Measurements from ENCODE around the gene SCLY. TPM values are rescaled to one million over a fixed set of nuclear protein-coding genes. Genes with fewer than 3 reads are reported as not detected.

SCLY gene
- total RNA-seq, 1 experiment from 2014 or later = 21.7 TPM

GRCh38 chr2:238045575-238045974, 15.2 kb upstream of the SCLY start:
- BruUV-seq (replicated peaks) = no TSS peak
- no peak for TF ChIP-seq CTCF (IDR thresholded peaks at IDR 0.05; ENCODE audit: insufficient read depth in 1 of 2, low read depth in 1 of 2, low read length in 1 of 2, severe bottlenecking in 1 of 2, unreplicated experiment in 1 of 2)
- H3K9me3 Mint-ChIP-seq (ENCODE audit: unreplicated experiment) = no peaks in the 10 kb centered on the region
- intact Hi-C loops (cut with micrococcal nuclease; ENCODE audit: unreplicated experiment) = no loop called here
- Histone ChIP-seq H3K36me3 (ENCODE audit: control insufficient read depth, insufficient read depth, low read length) (no peaks in the 10 kb centered on the region), H3K4me1 (no peaks in the 10 kb centered on the region), H3K4me3 (ENCODE audit: low read depth, low read length) (no peak overlapping the region), H3K9me3 (no peaks in the 10 kb centered on the region), H3K27me3 (replicated peaks; ENCODE audit: control insufficient read depth, insufficient read depth, low read length) (no peaks in the 10 kb centered on the region)
- H3K27me3 Mint-ChIP-seq (ENCODE audit: insufficient read depth, unreplicated experiment) = no peaks in the 10 kb centered on the region
- ChIA-PET POLR2A (no interaction called here), CTCF (interaction anchor here (0.6 kb wide), 1 partner anchor 24 kb away, joined by 3 read pairs; no protein-coding TSS in a partner anchor)
- no peak overlapping the region for H3K27ac Mint-ChIP-seq (ENCODE audit: unreplicated experiment)
- H3K36me3 Mint-ChIP-seq (ENCODE audit: insufficient read depth, unreplicated experiment) = peaks cover 17% of the 10 kb centered on the region
- H3K4me1 Mint-ChIP-seq (ENCODE audit: low read depth, unreplicated experiment) = no peaks in the 10 kb centered on the region
- H3K4me3 Mint-ChIP-seq (ENCODE audit: unreplicated experiment) = no peak overlapping the region
- DNase-seq = no peak

- CTCF ChIA-PET = no interaction called here
- Mint-ChIP-seq H3K27ac (ENCODE audit: unreplicated experiment) (no peak overlapping the region), H3K27me3 (ENCODE audit: insufficient read depth, unreplicated experiment) (no peaks in the 10 kb centered on the region), H3K4me3 (ENCODE audit: unreplicated experiment) (no peak overlapping the region), H3K4me1 (ENCODE audit: low read depth, unreplicated experiment) (no peaks in the 10 kb centered on the region), H3K9me3 (ENCODE audit: unreplicated experiment) (no peaks in the 10 kb centered on the region), H3K36me3 (ENCODE audit: insufficient read depth, unreplicated experiment) (peaks cover 17% of the 10 kb centered on the region)
- Histone ChIP-seq H3K4me3 (ENCODE audit: low read depth, low read length) (no peak overlapping the region), H3K27me3 (replicated peaks; ENCODE audit: control insufficient read depth, insufficient read depth, low read length) (no peaks in the 10 kb centered on the region), H3K9me3 (no peaks in the 10 kb centered on the region), H3K4me1 (no peaks in the 10 kb centered on the region), H3K36me3 (ENCODE audit: control insufficient read depth, insufficient read depth, low read length) (no peaks in the 10 kb centered on the region)
- TF ChIP-seq CTCF (IDR thresholded peaks at IDR 0.05; ENCODE audit: insufficient read depth in 1 of 2, low read depth in 1 of 2, low read length in 1 of 2, severe bottlenecking in 1 of 2, unreplicated experiment in 1 of 2) = no peak
- POLR2A ChIA-PET = no interaction called here
- intact Hi-C loops (cut with micrococcal nuclease; ENCODE audit: unreplicated experiment) = no loop called here
- no peak for DNase-seq
- no TSS peak for BruUV-seq (replicated peaks)
Measured at GRCh38 chr2:238046725-238047270, 14.0 kb upstream of the SCLY start.

- ChIA-PET POLR2A (no interaction called here), CTCF (no interaction called here)
- Mint-ChIP-seq H3K4me1 (ENCODE audit: low read depth, unreplicated experiment) (no peaks in the 10 kb centered on the region), H3K9me3 (ENCODE audit: unreplicated experiment) (no peaks in the 10 kb centered on the region), H3K27ac (ENCODE audit: unreplicated experiment) (no peak overlapping the region), H3K4me3 (ENCODE audit: unreplicated experiment) (no peak overlapping the region), H3K36me3 (ENCODE audit: insufficient read depth, unreplicated experiment) (peaks cover 5% of the 10 kb centered on the region), H3K27me3 (ENCODE audit: insufficient read depth, unreplicated experiment) (no peaks in the 10 kb centered on the region)
- Histone ChIP-seq H3K4me3 (ENCODE audit: low read depth, low read length) (no peak overlapping the region), H3K27me3 (replicated peaks; ENCODE audit: control insufficient read depth, insufficient read depth, low read length) (no peaks in the 10 kb centered on the region), H3K9me3 (no peaks in the 10 kb centered on the region), H3K36me3 (ENCODE audit: control insufficient read depth, insufficient read depth, low read length) (no peaks in the 10 kb centered on the region), H3K4me1 (no peaks in the 10 kb centered on the region)
- TF ChIP-seq CTCF (IDR thresholded peaks at IDR 0.05; ENCODE audit: insufficient read depth in 1 of 2, low read depth in 1 of 2, low read length in 1 of 2, severe bottlenecking in 1 of 2, unreplicated experiment in 1 of 2) = no peak
- no TSS peak for BruUV-seq (replicated peaks)
- intact Hi-C loops (cut with micrococcal nuclease; ENCODE audit: unreplicated experiment) = no loop called here
- no peak for DNase-seq
Measured at GRCh38 chr2:238053191-238053776, 7.5 kb upstream of the SCLY start.

Measured in Caco-2 (cell line).